Measurements from ENCODE around the gene TRPM4. TPM values are rescaled to one million over a fixed set of nuclear protein-coding genes. Genes with fewer than 3 reads are reported as not detected.

TRPM4 gene
- total and polyA plus RNA-seq, 10 of the 15 experiments (the other 5 are each of a cell fraction or from before 2014, with no cell fraction given), result 0.10 to 0.64 (median 0.15) TPM; not detected in 7

DNA sequence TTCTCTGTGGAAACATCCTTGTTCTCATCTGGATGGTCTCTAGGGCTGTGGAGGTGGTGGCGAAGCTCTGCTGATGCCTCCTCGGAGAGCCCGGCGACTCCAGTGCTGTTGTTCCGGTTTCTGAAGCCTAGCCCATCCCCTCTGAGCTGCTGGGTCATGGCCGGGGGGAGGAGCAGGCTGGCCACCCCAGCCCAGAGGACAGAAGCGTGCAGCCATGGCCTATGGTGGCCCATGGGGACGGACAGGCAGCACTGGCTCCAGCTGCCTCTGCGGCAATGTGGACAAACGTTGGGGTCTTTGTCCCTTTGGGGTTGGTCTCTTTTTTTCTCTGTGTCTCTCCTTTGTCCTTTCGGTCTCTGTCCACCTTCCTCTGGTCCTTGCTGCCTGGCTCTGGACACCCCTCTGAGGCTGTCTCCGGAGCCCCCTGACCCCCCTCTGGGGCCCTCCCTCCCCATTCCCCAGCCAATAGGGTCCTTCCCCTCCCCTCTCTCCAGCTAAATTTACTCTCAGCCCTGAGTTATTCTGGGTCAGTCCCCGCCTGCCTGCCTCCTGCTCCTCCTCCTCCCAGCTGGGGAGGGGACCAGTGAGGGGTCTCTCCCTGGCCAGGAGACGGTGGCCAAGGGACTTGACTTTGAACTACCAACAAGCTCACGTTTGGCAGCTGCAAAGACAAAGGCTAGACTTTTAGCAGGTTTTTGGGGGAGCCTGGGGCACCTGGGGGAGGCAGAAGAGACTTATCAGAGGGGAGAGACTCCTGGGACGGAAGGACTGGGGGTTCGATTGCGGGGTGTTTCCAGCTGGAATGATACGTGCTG is 2.4 kb upstream of the TRPM4 start, which contains the start of gene HRC:
HRC (minus strand) TSS at position 392 of the 815 bp plus-strand sequence; CDS start at position 233, 159 bp downstream.
- no peak within 1 kb of the TSS for H2AFZ ChIP-seq (ENCODE audit: control insufficient read depth, low read depth, low read length)
- ChIA-PET POLR2A (no interaction called here), RAD21 (ENCODE audit: unreplicated experiment) (no interaction called here), SMC1A (ENCODE audit: uncharacterized antibody, unreplicated experiment) (no interaction called here), CTCF (interaction anchor here (0.7 to 1.0 kb wide), 2 partner anchors 57 to 85 kb away, joined by 4 to 5 read pairs; no protein-coding TSS in a partner anchor)
- no peak within 1 kb of the TSS for H3K9ac ChIP-seq (ENCODE audit: control insufficient read depth, insufficient read depth, low read length)
- in situ Hi-C loops (cut with MboI), result no loop called here
- peaks cover 0 to 15% of the 10 kb centered on the region in 2 experiments; a peak in 2 of 4 replicates for H3K27me3 ChIP-seq (replicated peaks in 1 of 2; ENCODE audit: control insufficient read depth in 2 of 2, insufficient read depth in 2 of 2, low read length in 1 of 2)
- no peak for TF ChIP-seq ASH2L (IDR thresholded peaks at IDR 0.05; ENCODE audit: borderline replicate concordance, low read depth)
- TF ChIP-seq, protein P1, sequence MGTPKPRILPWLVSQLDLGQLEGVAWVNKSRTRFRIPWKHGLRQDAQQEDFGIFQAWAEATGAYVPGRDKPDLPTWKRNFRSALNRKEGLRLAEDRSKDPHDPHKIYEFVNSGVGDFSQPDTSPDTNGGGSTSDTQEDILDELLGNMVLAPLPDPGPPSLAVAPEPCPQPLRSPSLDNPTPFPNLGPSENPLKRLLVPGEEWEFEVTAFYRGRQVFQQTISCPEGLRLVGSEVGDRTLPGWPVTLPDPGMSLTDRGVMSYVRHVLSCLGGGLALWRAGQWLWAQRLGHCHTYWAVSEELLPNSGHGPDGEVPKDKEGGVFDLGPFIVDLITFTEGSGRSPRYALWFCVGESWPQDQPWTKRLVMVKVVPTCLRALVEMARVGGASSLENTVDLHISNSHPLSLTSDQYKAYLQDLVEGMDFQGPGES (IDR thresholded peaks at IDR 0.05), result no peak
- no peak for TF ChIP-seq YBX1 (IDR thresholded peaks at IDR 0.05)
- no peak for TF ChIP-seq NFIC (IDR thresholded peaks at IDR 0.05; ENCODE audit: low read depth, low read length)
- TF ChIP-seq, protein P2, sequence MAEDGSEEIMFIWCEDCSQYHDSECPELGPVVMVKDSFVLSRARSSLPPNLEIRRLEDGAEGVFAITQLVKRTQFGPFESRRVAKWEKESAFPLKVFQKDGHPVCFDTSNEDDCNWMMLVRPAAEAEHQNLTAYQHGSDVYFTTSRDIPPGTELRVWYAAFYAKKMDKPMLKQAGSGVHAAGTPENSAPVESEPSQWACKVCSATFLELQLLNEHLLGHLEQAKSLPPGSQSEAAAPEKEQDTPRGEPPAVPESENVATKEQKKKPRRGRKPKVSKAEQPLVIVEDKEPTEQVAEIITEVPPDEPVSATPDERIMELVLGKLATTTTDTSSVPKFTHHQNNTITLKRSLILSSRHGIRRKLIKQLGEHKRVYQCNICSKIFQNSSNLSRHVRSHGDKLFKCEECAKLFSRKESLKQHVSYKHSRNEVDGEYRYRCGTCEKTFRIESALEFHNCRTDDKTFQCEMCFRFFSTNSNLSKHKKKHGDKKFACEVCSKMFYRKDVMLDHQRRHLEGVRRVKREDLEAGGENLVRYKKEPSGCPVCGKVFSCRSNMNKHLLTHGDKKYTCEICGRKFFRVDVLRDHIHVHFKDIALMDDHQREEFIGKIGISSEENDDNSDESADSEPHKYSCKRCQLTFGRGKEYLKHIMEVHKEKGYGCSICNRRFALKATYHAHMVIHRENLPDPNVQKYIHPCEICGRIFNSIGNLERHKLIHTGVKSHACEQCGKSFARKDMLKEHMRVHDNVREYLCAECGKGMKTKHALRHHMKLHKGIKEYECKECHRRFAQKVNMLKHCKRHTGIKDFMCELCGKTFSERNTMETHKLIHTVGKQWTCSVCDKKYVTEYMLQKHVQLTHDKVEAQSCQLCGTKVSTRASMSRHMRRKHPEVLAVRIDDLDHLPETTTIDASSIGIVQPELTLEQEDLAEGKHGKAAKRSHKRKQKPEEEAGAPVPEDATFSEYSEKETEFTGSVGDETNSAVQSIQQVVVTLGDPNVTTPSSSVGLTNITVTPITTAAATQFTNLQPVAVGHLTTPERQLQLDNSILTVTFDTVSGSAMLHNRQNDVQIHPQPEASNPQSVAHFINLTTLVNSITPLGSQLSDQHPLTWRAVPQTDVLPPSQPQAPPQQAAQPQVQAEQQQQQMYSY (CRISPR knock-in tag; IDR thresholded peaks at IDR 0.05), result no peak
- TF ChIP-seq, protein P3, sequence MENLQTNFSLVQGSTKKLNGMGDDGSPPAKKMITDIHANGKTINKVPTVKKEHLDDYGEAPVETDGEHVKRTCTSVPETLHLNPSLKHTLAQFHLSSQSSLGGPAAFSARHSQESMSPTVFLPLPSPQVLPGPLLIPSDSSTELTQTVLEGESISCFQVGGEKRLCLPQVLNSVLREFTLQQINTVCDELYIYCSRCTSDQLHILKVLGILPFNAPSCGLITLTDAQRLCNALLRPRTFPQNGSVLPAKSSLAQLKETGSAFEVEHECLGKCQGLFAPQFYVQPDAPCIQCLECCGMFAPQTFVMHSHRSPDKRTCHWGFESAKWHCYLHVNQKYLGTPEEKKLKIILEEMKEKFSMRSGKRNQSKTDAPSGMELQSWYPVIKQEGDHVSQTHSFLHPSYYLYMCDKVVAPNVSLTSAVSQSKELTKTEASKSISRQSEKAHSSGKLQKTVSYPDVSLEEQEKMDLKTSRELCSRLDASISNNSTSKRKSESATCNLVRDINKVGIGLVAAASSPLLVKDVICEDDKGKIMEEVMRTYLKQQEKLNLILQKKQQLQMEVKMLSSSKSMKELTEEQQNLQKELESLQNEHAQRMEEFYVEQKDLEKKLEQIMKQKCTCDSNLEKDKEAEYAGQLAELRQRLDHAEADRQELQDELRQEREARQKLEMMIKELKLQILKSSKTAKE (IDR thresholded peaks at IDR 0.05; ENCODE audit: low read depth, poor library complexity, severe bottlenecking), result no peak
- TF ChIP-seq MEF2A (IDR thresholded peaks at IDR 0.05; ENCODE audit: insufficient read depth, low read depth, low read length), result no peak
- TF ChIP-seq CHD2 (IDR thresholded peaks at IDR 0.05; ENCODE audit: borderline replicate concordance, low read depth, low read length), result no peak
- no peak for TF ChIP-seq SMAD5 (IDR thresholded peaks at IDR 0.05; ENCODE audit: low read depth)
- TF ChIP-seq STAT1 (conservative IDR thresholded peaks at IDR 0.05), result no peak
- DNase-seq (ENCODE audit: low read depth, low spot score) (no peak), ATAC-seq (no peak), FAIRE-seq (no peak)
- intact Hi-C loops (cut with micrococcal nuclease; ENCODE audit: unreplicated experiment), result no loop called here
- BruUV-seq (replicated peaks), result no TSS peak
- H3K4me2 ChIP-seq (ENCODE audit: control insufficient read depth, insufficient read depth), result no peak within 1 kb of the TSS
- no peak within 1 kb of the TSS for H3K27ac ChIP-seq (ENCODE audit: control insufficient read depth, insufficient read depth)
- H3K4me3 ChIP-seq, result no peak within 1 kb of the TSS
- no peaks in the 10 kb centered on the region for H3K79me2 ChIP-seq (ENCODE audit: control insufficient read depth, insufficient read depth, low read length)
- peaks cover 4% of the 10 kb centered on the region; the same call in 2 of the 3 replicates for H3K9me3 ChIP-seq (replicated peaks; ENCODE audit: control insufficient read depth, insufficient read depth, low read length)
- H4K20me1 ChIP-seq (ENCODE audit: control insufficient read depth, insufficient read depth), result no peaks in the 10 kb centered on the region
- WGBS (ENCODE audit: insufficient coverage, insufficient replicate concordance, low lambda C conversion rate, missing lambda C conversion rate), result 25% methylated on average over 17 of the region's 19 CpGs
- H3K4me1 ChIP-seq (ENCODE audit: control insufficient read depth, insufficient read depth, low read length), result peaks cover 5% of the 10 kb centered on the region; the same call in 1 of the 2 replicates
- H3K36me3 ChIP-seq (ENCODE audit: control insufficient read depth in 2 of 2, insufficient read depth in 2 of 2, low read length in 1 of 2), result no peaks in the 10 kb centered on the region
